GM12864 (cell line): ENCODE data around the gene ELL2.
"Not testable (repeated sequence)": the region's sequence is repeated elsewhere in the genome, so short reads cannot be mapped to it uniquely, and the experiment has no call there.

Source experiments
- DNase-seq: peaks from one replicate; pipeline ENCODE4 v3.0.0-alpha.2; 2011; ENCODE audit warnings: low read depth
- H3K4me3 ChIP-seq: 2 replicates; pipeline ENCODE4 v1.5.1; 2011; ENCODE audit warnings: mild to moderate bottlenecking, low read depth, low read length, control low read depth
- TF ChIP-seq, protein P1 (sequence below): IDR thresholded peaks from 2 replicates; pipeline ENCODE4 v1.5.1; 2011; ENCODE audit warnings: low read depth, mild to moderate bottlenecking, moderate library complexity, low read length, control low read depth, inconsistent platforms; ENCODE audit errors: missing control alignments

Gene ELL2

DNA sequence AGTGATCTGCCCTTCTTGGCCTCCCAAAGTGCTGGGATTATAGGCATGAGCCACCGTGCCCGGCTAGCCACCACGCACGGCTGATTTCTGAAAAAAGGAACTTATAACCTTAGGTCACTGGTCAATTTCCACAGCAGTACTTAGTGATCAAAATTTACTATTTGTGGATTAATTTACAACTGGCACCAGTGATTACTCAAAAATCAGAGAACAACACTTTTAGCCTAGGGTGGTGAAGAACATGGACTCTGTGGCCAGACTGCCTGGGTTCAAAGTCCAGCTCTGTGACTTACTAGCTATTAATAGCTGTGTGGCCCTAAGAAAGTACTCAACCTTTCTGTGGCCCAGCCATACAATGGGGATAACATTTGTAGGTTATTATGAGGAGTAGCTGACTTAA lies 88.3 kb downstream of the ELL2 start:
- H3K4me3 ChIP-seq: no peak overlapping the region
- TF ChIP-seq, protein P1, sequence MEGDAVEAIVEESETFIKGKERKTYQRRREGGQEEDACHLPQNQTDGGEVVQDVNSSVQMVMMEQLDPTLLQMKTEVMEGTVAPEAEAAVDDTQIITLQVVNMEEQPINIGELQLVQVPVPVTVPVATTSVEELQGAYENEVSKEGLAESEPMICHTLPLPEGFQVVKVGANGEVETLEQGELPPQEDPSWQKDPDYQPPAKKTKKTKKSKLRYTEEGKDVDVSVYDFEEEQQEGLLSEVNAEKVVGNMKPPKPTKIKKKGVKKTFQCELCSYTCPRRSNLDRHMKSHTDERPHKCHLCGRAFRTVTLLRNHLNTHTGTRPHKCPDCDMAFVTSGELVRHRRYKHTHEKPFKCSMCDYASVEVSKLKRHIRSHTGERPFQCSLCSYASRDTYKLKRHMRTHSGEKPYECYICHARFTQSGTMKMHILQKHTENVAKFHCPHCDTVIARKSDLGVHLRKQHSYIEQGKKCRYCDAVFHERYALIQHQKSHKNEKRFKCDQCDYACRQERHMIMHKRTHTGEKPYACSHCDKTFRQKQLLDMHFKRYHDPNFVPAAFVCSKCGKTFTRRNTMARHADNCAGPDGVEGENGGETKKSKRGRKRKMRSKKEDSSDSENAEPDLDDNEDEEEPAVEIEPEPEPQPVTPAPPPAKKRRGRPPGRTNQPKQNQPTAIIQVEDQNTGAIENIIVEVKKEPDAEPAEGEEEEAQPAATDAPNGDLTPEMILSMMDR: no peak
- DNase-seq: no peak

DNA sequence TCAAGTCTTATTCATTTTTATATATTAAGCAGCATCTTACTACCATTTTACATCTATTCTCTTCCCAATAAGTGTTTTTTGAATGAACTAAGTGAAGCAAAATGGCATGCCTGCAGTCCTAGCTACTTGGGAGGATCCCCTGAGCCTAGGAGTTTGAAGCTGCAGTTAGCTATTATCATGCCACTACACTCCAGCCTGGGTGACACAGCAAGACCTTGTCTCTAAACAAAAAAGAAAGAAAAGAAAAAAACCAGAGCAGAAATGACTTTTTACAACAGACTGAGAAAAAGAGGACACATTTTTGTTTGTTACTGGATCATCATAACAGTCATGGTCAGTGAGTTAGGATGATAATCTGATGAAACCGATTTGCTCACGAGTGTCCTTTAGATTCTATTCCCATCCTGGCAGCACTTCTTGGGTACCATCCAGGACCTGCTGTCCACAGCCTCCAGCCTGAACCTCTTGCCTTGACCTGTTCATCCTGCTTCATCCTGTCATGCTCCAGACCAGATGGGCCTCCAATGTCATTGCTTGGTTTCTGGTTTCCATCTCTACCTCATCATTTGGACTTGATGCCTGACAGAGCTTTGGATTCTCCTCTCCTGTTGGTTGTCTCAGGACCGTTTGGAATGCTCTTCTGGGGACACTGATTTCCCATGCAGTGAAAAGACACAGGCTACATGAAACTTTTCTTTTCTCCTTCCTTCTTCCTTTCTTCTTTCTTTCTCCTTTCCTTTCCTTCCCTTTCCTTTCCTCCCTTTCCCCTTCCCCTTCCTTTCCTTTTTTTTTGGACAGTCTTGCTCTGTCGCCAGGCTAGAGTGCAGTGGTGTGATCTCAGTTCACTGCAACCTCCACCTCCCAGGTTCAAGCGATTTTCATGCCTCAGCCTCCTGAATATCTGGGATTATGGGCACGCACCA lies 89.0 kb downstream of the ELL2 start:
- no peak overlapping the region for H3K4me3 ChIP-seq
- TF ChIP-seq, protein P1: no peak
- no peak for DNase-seq

DNA sequence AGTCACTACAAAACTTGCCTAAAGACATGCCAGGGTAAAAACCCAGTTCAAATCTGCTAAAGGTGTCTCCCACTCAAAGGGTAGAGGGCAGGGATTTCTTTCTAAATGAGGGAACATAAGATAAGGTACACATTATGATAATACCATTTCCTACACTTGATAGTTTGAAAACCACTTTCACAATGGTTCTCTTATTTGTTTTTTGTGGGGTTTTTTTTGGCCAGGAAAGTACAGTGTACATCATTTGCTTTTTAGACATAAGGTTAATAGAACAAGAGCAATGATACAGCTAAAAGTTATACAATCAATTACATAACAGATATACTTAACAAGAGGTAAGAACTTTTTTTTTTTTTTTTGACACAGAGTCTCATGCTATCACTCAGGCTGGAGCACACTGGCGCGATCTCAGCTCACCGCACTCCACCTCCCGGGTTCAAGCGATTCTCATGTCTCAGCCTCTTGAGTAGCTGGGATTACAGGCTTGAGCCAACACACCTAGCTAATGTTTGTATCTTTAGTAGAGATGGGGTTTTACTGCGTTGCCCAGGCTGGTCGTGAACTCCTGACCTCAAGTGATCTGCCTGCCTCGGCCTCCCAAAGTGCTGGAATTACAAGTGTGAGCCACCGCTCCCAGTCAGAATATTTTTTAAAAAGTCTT lies 90.4 kb downstream of the ELL2 start:
- no peak overlapping the region for H3K4me3 ChIP-seq

DNA sequence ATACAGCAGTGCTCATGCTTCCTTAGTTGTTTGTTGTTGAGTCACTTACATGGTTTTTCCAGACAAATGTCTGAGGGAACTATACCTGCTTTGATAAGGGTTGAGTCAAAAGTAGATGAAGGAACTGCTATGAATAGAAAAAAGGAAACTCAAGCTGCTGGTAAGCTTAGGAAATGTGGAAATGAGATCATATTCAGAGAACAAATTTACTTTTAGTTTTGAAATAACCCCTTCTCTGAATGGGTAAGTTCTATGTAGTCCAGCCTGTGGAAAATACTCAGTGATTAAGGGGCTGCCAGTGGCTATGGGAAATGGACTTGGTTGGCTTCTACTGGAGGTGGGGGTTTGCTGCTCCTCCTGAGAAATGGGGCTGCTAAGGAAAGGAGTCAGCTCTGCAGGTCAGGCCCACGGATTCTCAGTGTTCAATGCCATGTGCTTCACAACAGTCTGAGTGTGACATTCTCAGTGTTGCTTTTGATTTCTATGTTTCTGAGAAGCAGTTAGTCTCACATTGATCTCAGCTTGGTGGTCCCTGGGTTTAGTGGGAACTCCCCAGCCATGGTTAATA lies 91.5 kb downstream of the ELL2 start:
- TF ChIP-seq, protein P1: no peak
- DNase-seq: no peak
- H3K4me3 ChIP-seq: peak overlapping the region; percentile 28; the same call in 1 of the 2 replicates

More for the DNA sequence above, 90.4 kb downstream of the ELL2 start:
- TF ChIP-seq, protein P1: no peak
- DNase-seq: no peak

DNA sequence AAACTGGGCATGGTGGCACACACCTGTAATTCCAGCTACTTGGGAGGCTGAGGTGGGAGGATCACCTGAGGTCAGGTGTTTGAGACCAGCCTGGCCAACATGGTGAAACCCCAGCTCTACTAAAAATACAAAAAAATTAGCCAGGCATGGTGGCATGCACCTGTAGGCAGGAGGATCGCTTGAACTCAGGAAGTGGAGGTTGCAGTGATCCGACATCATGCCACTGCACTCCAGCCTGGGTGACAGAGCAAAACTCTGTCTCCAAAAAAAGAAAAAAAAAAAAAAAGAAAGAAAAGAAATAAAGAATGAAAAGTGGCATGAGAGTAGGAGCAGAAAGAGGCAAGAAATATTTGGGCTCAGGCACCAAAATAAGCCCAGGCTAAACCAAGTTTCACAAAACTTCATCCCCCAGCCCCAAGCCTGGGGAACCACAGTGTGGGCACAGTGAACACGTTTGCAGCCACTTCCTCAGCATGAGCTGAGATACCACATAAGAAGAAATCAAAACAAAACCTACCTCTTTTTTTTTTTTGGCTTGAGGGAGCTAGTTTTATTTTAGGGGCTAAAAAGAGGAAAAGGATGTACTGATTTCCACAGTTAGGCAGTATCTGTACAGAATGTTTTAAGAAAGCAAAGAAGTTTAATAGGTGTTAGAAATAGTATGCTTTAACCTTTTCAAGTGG lies 92.3 kb downstream of the ELL2 start:
- not testable (repeated sequence) for H3K4me3 ChIP-seq, DNase-seq

DNA sequence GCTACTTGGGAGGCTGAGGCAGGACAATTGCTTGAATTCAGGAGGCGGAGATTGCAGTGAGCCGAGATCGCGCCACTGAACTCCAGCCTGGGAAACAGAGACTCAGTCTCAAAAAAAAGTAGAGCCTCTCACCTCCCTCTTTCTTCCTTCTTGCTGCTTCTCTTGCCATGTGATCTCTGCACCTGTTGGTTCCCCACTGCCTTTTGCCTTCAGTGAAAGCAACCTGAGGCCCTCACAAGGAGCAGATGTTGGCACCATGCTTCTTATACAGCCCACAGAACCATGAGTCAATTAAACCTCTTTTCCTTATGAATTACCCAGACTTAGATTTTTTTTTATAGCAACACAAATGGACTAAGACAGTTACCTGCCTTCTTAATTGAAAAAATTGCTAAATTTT lies 93.5 kb downstream of the ELL2 start:
- TF ChIP-seq, protein P1: no peak
- no peak for DNase-seq
- H3K4me3 ChIP-seq: no peak overlapping the region
